Mesenteric fat pad (tissue), 1 donor: ENCODE data around the gene KISS1R. TPM values are rescaled to one million over a fixed set of nuclear protein-coding genes. Genes with fewer than 3 reads are reported as not detected.
"Not testable (repeated sequence)": the region's sequence is repeated elsewhere in the genome, so short reads cannot be mapped to it uniquely, and the experiment has no call there.

Experiments
- DNase-seq: peaks from one replicate; pipeline ENCODE4 v3.0.0-alpha.2; 2020; ENCODE audit warnings: low spot score
- long read RNA-seq: library from polyadenylated mRNA; unstranded; transcript quantifications from one replicate; pipeline ENCODE4 v2.0.0, GENCODE V29; 2020
- total RNA-seq: library from RNA; stranded (reverse); fragmentation: NEBNext Ultra II Directional; extraction: Animal tissue kit (Norgen Biotek cat#: 25700); gene quantifications from one replicate; pipeline ENCODE4 v1.2.1, GENCODE V29; 2021
- donor health status: DM: yes; HTN: yes; CAD: no.

KISS1R gene
- not detected for total RNA-seq
- long read RNA-seq = 0 reads

GRCh38 chr19:917323-918151 is at the start of gene KISS1R:
TSS of gene KISS1R (plus strand) at chr19:917333. CDS start at chr19:917503, 170 bp downstream.
- DNase-seq = no peak

GRCh38 chr19:867855-868457 is 49.2 kb upstream of the KISS1R start:
- DNase-seq = no peak

GRCh38 chr19:868458-869244 is 48.5 kb upstream of the KISS1R start:
- DNase-seq = no peak

GRCh38 chr19:869245-870177 is 47.6 kb upstream of the KISS1R start:
- DNase-seq = no peak

GRCh38 chr19:870314-870713 is 46.8 kb upstream of the KISS1R start:
- no peak for DNase-seq

GRCh38 chr19:870963-871401 is 46.2 kb upstream of the KISS1R start:
- no peak for DNase-seq

- DNase-seq = no peak
These were observed 45.5 kb upstream of the KISS1R start for GRCh38 chr19:871446-872265.

GRCh38 chr19:872266-872951 is 44.7 kb upstream of the KISS1R start:
- no peak for DNase-seq

- no peak for DNase-seq
These were observed 44.0 kb upstream of the KISS1R start for GRCh38 chr19:873084-873483.

- no peak for DNase-seq
These were observed 43.5 kb upstream of the KISS1R start for GRCh38 chr19:873561-874041.

- no peak for DNase-seq
These were observed 41.8 kb upstream of the KISS1R start for GRCh38 chr19:875265-875879.

- DNase-seq = no peak
These were observed 41.0 kb upstream of the KISS1R start for GRCh38 chr19:876089-876488.

- DNase-seq = no peak
These were observed 40.3 kb upstream of the KISS1R start for GRCh38 chr19:876780-877314.

GRCh38 chr19:877992-878660 is 39.0 kb upstream of the KISS1R start:
- DNase-seq = not testable (repeated sequence)

- DNase-seq = not testable (repeated sequence)
These were observed 38.2 kb upstream of the KISS1R start for GRCh38 chr19:878751-879561.

- DNase-seq = no peak
These were observed 37.3 kb upstream of the KISS1R start for GRCh38 chr19:879711-880438.
